SHP77 treated with DMSO at 0.1 percent for 48 hours (cell line): Measurements from ENCODE around the gene PAQR5.
"Not testable (repeated sequence)": the region's sequence is repeated elsewhere in the genome, so short reads cannot be mapped to it uniquely, and the experiment has no call there.

Experiments
- DNase-seq: peaks from one replicate; lab custom pipeline; 2025; lab: John Stamatoyannopoulos, UW

The PAQR5 gene

GRCh38 chr15:69316291-69316690 lies 17.6 kb downstream of the PAQR5 start:
- DNase-seq: no peak

DNA sequence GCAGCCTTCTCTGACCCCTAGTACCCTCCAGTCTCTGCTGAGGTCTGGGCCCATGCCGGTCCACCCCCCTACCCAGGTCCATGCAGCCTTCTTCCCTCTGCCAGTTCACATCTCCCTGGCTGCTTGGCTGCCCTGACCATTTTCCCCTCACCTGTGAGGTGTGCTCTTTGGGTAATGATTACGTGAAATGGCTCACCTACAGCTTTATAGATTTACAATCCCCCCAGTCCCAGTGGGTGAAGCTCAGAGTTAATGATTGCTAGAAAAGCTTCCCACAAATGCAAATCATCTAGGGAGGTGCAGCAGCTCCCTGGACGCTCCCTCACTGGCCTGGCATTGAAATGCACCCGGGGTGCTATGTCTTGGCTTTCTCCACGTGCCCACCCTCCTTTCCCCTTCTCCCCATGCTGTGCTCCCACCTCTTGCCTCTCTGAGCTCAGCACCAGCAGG lies 18.7 kb downstream of the PAQR5 start:
- no peak for DNase-seq

GRCh38 chr15:69318033-69318432 lies 19.3 kb downstream of the PAQR5 start:
- DNase-seq: no peak

DNA sequence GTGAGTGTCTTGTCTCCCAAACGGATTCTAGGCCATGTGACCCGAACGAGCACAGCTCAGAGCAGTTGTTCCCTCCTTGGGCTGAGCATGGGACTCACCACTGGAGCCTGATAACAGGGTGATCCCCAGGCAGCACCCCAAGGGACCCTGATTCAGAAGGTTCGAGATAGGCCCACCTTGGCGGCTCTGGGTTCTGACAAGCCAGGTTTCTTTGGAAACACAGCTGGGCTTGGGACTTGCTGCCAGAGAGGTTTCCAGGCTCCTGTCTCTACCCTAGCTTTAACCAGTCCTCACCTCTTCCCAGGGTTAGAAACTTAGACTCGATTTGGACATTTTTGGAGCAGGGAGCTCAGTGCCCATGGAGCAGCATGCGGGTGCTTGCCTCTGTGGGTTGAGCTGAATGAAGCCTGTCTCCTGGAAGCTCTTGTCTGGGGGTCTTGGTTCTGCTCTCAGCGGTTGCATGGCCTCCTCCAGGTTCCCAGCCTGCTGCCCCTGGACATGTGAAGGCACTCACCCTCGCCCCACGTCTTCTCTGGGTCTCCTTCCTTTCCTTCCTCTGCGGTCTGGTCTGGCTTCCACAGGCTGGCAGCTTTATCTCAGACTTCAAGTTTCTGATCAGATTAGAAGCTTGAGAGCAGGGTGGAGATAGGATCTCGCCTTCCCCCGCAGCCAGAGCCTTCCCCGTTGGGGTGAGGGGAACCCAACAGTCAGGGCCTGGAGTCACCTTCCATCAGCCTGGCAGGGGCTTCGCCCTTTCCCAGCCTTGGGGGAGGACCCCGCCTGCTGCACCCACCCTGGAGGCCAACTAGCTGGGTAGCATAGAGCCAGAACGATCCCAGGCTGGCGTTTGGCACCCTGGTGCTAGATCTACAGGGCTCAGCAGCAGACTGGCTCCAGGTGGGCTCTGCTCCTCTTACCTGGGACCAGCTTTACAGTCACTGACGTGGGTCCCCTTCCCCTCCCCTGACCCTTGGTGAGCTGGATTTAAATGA lies 21.0 kb downstream of the PAQR5 start:
- no peak for DNase-seq

GRCh38 chr15:69320977-69321554 lies 22.4 kb downstream of the PAQR5 start:
- no peak for DNase-seq

GRCh38 chr15:69323893-69324430 lies 25.2 kb downstream of the PAQR5 start:
- DNase-seq: no peak

DNA sequence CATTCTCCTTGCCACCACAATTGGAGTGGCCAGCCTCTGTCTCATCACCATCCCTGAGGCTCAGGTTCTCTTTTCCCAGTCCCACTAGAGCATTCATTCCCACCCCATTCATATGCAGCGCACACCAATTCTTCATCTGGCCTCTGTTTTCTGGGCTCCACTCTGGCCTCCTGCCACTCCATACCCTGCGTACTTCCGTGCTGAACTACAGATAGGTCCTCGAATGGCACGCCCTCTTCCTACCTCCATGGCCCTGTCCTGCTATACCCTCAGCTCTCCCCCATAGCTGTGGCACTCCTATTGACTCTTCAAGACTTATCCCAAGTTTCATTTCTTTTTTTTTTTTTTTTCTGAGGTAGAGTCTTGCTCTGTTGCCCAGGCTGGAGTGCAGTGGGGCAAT lies 25.9 kb downstream of the PAQR5 start:
- no peak for DNase-seq

DNA sequence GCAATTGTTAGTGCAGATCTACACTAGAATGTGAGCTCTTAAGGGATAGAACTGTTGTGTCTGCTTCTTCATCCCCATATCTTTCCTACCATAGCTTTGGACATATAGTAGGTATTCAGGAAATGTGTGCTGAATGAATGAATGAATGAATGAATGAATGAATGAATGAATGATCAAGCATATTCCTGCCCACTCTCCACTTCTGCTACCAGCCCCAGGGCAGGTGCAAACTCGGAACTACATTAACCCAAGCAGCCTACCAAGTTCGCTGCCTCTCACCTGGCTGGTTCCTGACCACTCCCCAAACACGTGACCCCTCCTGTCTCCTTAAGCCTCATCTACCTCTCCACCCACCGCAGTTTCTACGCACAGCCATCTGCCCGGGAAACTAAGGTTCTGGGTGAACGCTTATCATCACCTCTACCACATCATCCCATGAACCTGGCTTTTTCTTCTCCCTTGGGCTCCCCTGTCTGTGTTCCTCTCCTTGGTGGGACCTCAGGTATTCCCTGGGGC lies 26.8 kb downstream of the PAQR5 start:
- DNase-seq: no peak

DNA sequence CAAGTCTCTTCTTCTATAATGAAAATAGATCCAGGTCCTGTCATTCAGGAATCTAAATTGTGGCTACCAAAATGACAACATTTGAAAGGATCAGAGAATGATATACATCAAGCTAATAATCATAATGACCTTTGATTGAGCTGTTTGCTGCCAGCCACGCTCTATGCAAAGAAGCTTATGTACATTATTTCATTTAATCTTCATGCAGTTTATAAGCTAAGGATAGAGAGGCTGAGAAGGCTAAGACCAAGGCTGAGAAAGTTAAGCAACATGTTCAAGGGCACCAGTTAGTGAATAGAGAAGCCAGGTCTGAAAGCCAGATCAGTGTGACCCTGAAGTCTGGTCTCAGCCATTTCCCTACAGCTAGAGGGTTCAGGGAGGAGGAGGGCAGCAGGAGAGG lies 29.4 kb downstream of the PAQR5 start:
- no peak for DNase-seq

DNA sequence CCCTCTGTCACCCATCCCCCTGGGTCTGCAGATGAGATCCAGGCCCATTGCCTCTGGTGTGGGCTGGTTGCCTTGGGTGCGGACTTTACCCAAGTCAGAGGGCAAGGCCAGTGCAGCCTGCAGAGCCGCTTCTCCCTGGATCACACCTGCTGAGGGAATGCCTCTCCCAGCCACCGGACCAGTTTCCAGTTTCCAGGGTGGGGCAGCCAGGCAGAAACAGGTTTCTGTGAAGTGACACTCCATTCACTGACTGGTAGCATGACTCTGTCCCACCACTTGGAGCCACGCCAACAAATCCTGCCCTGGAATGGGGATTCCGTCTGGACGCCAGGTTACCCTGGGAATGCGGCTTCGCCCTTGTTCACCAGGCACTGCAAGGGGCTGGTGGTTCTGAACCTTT lies 30.0 kb downstream of the PAQR5 start:
- no peak for DNase-seq

- DNase-seq: no peak
Measured at GRCh38 chr15:69337138-69337537, 38.4 kb downstream of the PAQR5 start.

GRCh38 chr15:69338535-69339213 lies 40.0 kb downstream of the PAQR5 start:
- DNase-seq: no peak

GRCh38 chr15:69339214-69339543 lies 40.5 kb downstream of the PAQR5 start:
- DNase-seq: not testable (repeated sequence)

DNA sequence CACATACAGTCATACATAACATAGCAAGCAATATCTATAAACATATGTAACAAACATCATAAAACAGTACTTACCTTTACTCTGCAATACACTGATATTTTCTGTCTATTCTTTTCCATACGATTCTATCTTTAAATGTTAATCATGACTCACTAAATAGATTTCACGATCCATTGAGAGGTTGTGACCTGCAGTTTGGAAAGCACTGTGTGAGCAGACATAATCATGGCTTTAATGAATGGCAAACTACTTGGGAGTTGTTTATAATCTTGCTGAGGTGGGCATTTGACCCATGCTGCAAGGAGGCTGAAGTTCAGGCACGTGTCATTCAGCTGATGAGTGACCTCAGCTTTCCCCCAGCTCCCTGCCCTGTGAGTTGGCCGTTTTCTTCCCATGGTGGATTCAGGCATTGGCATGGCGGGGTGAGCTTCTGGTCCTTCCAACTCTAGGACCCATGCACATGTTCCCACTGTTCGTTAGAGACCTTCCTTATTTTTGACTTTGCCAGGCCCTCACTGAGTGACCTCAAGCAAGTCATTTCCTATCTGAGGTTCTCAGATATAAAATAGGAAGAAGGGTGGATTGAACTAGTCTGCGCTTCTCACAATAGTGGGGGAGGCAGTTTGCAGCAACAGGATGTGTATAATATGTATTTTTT lies 41.7 kb downstream of the PAQR5 start:
- DNase-seq: no peak

- no peak for DNase-seq
Measured at GRCh38 chr15:69341356-69341755, 42.6 kb downstream of the PAQR5 start.

DNA sequence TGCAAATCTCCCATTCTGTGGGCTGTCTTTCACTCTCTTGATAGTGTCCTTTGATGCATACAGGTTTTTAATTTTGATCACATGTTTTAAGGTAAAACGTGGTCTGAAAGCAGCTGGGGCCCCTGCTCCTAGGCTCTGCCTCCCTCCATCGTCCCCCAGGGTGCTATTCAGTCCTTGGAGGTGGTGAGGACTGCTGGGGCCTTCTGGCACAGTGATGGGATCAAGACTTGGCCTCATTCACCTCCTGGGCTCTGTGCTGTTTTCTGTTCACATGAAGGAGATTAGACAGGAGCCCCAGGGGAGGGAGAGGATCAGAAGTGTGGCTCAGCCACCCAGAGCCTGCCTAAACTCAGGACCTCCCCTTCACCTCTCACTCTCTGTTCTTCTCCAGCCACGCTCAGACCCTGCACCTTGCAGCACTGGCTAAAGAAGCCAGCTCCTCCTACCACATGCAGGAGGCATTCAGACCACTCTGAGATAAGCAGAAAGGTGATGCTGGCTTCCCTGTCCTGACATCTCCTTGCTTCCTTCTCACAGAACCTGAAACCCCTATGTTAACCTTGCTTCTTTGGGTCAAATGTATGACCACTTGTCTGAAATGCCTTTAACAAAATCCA lies 43.9 kb downstream of the PAQR5 start:
- no peak for DNase-seq

DNA sequence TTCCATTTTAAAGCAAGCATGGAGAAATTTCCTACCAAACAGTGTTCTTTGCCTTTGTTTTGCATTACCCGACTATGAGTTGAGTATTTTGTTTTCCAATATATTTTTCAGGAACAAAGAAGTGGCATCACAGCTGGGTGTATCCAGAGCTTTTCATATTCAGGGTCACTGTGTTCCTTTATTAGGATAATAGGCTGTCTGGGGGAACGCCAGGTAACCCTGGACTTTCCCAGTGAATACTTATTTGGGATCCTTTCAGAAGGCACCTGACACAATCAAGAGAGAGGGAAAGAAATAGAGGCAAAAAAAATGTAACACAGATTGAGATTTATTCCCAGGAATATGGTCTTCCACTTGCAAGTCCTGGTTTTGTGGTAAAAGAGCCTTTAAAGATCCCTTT lies 44.4 kb downstream of the PAQR5 start:
- DNase-seq: no peak

- no peak for DNase-seq
Measured at GRCh38 chr15:69344238-69344637, 45.5 kb downstream of the PAQR5 start.

DNA sequence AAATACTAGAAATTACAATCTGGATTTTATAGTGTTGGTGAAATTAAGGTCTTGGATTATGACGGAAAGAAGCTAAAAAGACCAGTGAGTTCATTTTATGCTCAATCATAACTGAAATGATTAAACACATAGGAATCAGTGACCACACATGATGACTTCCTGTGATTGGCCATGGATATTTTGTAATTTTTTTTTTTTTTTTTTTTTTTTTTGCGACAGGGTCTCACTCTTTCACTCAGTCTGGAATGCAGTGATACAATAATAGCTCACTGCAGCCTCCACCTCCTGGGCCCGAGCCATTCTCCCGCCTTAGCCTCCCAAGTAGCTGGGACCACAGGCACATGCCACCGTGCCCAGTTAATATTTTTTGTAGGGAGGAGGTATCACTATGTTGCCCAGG lies 47.4 kb downstream of the PAQR5 start:
- no peak for DNase-seq

- DNase-seq: no peak
Measured at GRCh38 chr15:69351333-69351732, 52.6 kb downstream of the PAQR5 start.

DNA sequence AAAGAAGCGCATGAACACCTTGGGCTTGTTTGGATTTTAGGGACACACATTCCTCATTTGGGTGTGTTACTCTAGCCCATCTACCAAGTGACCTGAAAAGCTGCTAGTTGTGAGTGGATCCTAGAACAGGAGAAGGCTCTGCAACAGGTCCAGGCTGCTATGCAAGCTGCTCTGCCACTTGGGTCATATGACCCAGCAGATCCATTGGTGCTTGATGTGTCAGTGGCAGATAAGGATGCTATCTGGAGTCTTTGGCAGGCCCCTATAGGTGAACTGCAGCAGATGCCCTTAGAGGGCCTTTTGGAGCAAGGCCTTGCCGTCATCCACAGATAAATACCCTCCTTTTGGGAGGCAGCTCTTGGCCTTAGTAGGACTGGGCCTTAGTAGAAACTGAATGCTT lies 53.2 kb downstream of the PAQR5 start:
- no peak for DNase-seq
